Cardiac muscle cell (in vitro differentiated cells and primary cell): ENCODE results near the gene EIF3L. TPM values are rescaled to one million over a fixed set of nuclear protein-coding genes. Genes with fewer than 3 reads are reported as not detected.

Experiments
- DNase-seq, 2 donors: peaks; one replicate each; pipeline versions ENCODE4 v3.0.0 to v3.0.0-alpha.2; 2010 to 2017; ENCODE audit warnings: low read depth in 1 of 2, low spot score in 1 of 2
- H3K27ac ChIP-seq: fragments of 200-600 bp; sonication (generic); 2 replicates; pipeline ENCODE4 v1.5.1; 2016
- H3K27me3 ChIP-seq: fragments of 200-600 bp; sonication (generic); 2 replicates; pipeline ENCODE4 v1.6.0; 2016; ENCODE audit warnings: control low read depth
- H3K36me3 ChIP-seq: fragments of 200-600 bp; sonication (generic); 2 replicates; pipeline ENCODE4 v1.5.1; 2016; ENCODE audit warnings: control low read depth
- H3K4me1 ChIP-seq: fragments of 200-600 bp; sonication (generic); 2 replicates; pipeline ENCODE4 v1.8.1; 2017; ENCODE audit warnings: low read depth, mild to moderate bottlenecking, mixed run types
- H3K4me3 ChIP-seq: fragments of 200-600 bp; sonication (generic); 2 replicates; pipeline ENCODE4 v1.5.1; 2016; ENCODE audit warnings: mild to moderate bottlenecking
- H3K9me3 ChIP-seq: fragments of 200-600 bp; sonication (generic); 2 replicates; pipeline ENCODE4 v1.5.1; 2017; ENCODE audit warnings: low read depth, mild to moderate bottlenecking, control low read depth
- polyA plus RNA-seq: library from polyadenylated mRNA; unstranded; fragments of >200 nt; fragmentation: Nextera tagmentation; extraction: Ambion mirVana; gene quantifications from 2 replicates; pipeline ENCODE4 v1.2.1, GENCODE V29; 2016
- total RNA-seq: library from RNA; depleted of rRNA; stranded (reverse); fragments of >200 nt; gene quantifications from 2 replicates; pipeline ENCODE4 v1.2.3, GENCODE V29; 2016
- TF ChIP-seq, protein P1 (sequence below): IDR thresholded peaks from 2 replicates; pipeline ENCODE4 v1.5.1; 2012; ENCODE audit warnings: low read depth, mild to moderate bottlenecking, low read length

EIF3L gene
- total and polyA plus RNA-seq, 2 experiments from 2014 or later = 213 to 422 TPM

DNA sequence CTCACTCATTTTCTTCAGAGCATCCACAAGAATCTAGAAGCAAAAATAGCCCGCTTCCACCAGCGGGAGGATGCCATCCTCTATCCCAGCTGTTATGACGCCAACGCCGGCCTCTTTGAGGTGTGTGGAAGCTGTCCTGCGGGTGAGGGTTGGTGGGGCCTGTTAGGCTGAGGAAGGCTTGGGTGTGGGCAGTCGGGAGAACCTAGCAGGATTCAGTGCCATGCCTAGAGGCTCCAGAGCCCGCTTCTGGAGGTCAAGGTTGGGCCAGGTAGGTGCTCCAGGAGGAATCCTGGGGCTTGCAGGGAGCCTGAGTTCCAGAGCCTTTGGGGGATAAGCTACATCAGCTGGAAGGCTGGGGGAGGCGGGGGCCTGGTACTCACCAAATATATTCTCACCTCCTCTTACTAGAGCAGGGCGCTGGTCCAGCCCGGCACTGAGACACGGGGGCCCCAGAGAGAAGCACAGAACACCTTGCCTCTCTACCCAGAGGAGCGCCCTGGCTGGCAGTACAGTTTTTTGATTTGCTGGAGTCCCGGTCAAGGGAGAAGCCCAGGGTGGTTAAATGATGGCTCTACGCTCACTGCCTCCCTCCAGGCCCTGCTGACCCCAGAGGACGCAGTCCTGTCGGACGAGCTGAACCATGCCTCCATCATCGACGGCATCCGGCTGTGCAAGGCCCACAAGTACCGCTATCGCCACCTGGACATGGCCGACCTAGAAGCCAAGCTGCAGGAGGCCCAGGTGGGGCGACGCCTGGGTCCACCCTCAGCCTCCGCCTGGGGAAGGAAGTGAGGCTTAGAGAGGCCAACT is 36.1 kb upstream of the EIF3L start:
- peaks cover 5% of the 10 kb centered on the region for H3K4me1 ChIP-seq
- DNase-seq = no peak
- TF ChIP-seq, protein P1, sequence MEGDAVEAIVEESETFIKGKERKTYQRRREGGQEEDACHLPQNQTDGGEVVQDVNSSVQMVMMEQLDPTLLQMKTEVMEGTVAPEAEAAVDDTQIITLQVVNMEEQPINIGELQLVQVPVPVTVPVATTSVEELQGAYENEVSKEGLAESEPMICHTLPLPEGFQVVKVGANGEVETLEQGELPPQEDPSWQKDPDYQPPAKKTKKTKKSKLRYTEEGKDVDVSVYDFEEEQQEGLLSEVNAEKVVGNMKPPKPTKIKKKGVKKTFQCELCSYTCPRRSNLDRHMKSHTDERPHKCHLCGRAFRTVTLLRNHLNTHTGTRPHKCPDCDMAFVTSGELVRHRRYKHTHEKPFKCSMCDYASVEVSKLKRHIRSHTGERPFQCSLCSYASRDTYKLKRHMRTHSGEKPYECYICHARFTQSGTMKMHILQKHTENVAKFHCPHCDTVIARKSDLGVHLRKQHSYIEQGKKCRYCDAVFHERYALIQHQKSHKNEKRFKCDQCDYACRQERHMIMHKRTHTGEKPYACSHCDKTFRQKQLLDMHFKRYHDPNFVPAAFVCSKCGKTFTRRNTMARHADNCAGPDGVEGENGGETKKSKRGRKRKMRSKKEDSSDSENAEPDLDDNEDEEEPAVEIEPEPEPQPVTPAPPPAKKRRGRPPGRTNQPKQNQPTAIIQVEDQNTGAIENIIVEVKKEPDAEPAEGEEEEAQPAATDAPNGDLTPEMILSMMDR = no peak
- H3K36me3 ChIP-seq = peaks cover 10% of the 10 kb centered on the region
- no peaks in the 10 kb centered on the region for H3K9me3 ChIP-seq
- H3K4me3 ChIP-seq = no peak overlapping the region
- no peak overlapping the region for H3K27ac ChIP-seq
- no peaks in the 10 kb centered on the region for H3K27me3 ChIP-seq

DNA sequence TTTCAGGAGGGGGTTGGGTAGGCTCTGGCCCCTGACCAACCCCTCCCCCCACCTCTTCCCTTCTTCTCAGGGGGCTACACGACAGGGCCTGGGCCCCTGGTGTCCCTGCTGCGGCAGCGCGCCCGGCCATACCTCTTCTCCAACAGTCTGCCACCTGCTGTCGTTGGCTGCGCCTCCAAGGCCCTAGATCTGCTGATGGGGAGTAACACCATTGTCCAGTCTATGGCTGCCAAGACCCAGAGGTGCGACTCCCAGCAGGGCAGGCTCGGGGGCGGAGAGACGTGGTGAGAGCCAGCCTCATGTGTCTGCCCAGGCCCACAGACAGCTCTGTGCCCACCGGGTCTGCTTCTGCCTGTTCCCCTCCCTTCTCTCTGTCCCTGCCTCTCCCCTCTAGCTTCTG is 33.6 kb upstream of the EIF3L start:
- Histone ChIP-seq H3K9me3 (no peaks in the 10 kb centered on the region), H3K27ac (no peak overlapping the region), H3K4me3 (no peak overlapping the region), H3K4me1 (peaks cover 3% of the 10 kb centered on the region), H3K27me3 (peaks cover 7% of the 10 kb centered on the region), H3K36me3 (peaks cover 10% of the 10 kb centered on the region)
- no peak for DNase-seq
- TF ChIP-seq, protein P1 = no peak

DNA sequence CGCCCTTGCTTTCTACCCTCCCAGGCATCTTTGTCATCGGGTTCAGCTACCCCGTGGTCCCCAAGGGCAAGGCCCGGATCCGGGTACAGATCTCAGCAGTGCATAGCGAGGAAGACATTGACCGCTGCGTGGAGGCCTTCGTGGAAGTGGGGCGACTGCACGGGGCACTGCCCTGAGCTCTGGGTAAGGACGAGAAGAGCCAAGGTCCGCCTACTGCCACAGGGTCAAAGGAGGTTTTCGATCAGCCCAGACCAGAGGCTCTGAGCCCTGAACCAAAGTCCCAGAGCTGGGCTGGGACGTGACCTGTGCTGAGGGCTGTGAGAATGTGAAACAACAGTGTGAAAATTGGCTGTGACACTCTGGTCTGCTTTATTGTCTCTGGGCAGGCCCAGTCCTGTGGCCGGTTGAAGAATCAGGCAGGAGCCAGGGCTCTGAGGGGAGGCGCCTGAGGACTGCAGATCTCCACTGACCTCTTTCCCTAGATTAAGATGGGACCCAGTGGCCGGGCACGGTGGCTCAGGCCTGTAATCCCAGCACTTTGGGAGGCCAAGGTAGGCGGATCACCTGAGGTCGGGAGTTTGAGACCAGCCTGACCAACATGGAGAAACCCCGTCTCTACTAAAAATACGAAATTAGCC is 32.6 kb upstream of the EIF3L start:
- Histone ChIP-seq H3K4me3 (no peak overlapping the region), H3K36me3 (peaks cover 10% of the 10 kb centered on the region), H3K4me1 (peaks cover 3% of the 10 kb centered on the region), H3K27ac (no peak overlapping the region), H3K9me3 (no peaks in the 10 kb centered on the region), H3K27me3 (peaks cover 7% of the 10 kb centered on the region)
- TF ChIP-seq, protein P1 = no peak
- DNase-seq = no peak

DNA sequence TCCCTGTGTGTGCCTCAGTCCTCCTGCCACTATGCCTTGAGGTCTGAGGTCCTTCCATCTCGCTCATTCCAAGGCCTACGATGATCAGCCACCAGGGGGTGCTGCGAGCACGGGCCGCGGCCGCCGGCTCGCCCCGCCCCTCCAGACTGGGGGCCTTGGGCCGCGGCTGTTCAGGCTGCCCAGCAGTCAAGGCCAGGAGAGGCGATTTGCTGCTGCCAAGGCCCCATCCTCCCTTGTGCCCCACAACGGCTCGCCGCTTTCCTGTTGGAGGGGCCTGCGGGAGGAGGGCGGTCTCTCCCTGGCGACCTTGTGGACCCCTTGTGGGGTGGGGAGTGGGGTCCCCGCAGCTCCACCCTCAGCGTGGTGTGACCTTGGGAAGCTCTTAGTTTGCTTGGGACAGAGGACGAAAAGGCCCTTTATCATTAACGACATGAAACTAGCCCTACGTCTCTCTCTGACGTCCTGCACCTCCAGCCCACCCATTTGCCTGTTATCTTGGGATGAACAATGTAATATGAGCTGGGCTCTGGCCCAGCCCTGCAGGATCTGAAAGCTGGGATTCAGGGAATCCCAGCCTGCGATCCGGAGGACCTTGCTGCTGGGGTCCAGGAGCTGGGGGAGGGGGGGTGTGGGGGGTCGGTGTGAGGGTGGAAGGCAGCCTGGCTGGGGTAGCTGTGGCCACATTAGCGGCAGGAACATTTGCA is 31.4 kb upstream of the EIF3L start:
- TF ChIP-seq, protein P1 = peak; percentile 92
- Histone ChIP-seq H3K4me3 (peak overlapping the region; percentile 10), H3K27ac (peak overlapping the region; percentile 86), H3K4me1 (peaks cover 3% of the 10 kb centered on the region), H3K36me3 (peaks cover 10% of the 10 kb centered on the region), H3K9me3 (no peaks in the 10 kb centered on the region), H3K27me3 (peaks cover 16% of the 10 kb centered on the region)
- DNase-seq = peak; percentile 88 to 92

DNA sequence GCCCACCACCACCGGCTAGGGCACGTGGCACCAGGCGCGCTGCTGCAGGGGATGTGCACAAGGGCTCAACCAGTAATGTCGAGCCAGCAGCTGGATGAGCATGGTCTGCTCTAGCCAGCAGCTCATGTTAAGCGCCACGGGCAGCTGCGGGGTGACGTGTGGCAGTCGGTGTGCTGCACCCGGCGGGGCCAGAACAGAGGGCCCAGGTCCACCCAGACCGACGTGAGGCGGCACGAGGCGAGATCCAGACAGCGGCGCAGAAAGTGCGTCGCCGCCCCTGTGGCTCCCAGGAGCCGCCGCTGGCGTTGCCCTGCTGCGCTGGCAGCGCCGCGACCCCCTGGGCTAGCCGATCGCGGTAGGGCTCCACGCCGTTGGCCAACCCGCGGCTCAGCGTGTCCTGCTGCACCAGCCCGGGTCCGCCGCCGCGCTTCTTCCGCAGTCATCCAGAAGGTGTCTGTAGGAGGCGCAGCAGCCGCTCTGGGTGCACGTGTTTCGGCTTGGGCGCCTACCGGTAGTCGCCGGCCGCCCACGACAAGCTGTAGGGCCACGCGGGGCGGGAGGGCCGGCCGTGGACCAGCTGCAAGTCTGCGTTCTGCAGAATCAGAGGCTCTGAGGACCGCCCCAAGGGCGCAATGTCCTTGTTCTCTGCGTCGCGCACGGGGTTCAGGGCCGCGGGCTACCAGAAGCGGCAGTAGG is 30.7 kb upstream of the EIF3L start:
- DNase-seq = peak; percentile 65 to 73
- peak overlapping the region; percentile 10 for H3K4me3 ChIP-seq
- peaks cover 23% of the 10 kb centered on the region for H3K27me3 ChIP-seq
- TF ChIP-seq, protein P1 = peak; percentile 42
- peaks cover 10% of the 10 kb centered on the region for H3K36me3 ChIP-seq
- no peaks in the 10 kb centered on the region for H3K9me3 ChIP-seq
- peak overlapping the region; percentile 86 for H3K27ac ChIP-seq
- peaks cover 3% of the 10 kb centered on the region for H3K4me1 ChIP-seq
